Body of pancreas (tissue), 4 donors: ENCODE data around the gene OSBPL6.

Experiments
- CTCF ChIP-seq, 7 experiments: fragments of 450-650 bp in 4 of 7; fragments of 200-600 bp in 3 of 7; sonication (generic) in 3 of 7; IDR thresholded peaks; one replicate each; pipeline ENCODE4 v1.5.1; 2016 to 2019; ENCODE audit warnings: antibody characterized with exemption in 7 of 7
- POLR2A ChIP-seq, 3 donors: fragments of 450-650 bp; IDR thresholded peaks; one replicate each; pipeline ENCODE4 v1.6.1; 2016; ENCODE audit warnings: antibody characterized with exemption in 3 of 3, mild to moderate bottlenecking in 2 of 3

- no peak for TF ChIP-seq POLR2A (IDR thresholded peaks at IDR 0.05)
- TF ChIP-seq CTCF (IDR thresholded peaks at IDR 0.05), result no peak
These were observed 2.8 kb upstream of the OSBPL6 start for GRCh38 chr2:178191511-178191910.
